Measurements from ENCODE around the gene OR1J2. TPM values are rescaled to one million over a fixed set of nuclear protein-coding genes. Genes with fewer than 3 reads are reported as not detected.

Gene OR1J2
- total RNA-seq = not detected
- polyA plus RNA-seq (ENCODE audit: insufficient read depth, low read depth, low replicate concordance) = not detected
- long read RNA-seq, donor 1 = 0 reads
- long read RNA-seq, donor 2 = 0 reads
- long read RNA-seq, donor 3 = 0 reads
- long read RNA-seq, donor 4 = 0 reads
- long read RNA-seq, donor 5 = 0 reads
- long read RNA-seq, donor 6 = 0 reads
- long read RNA-seq, donor 7 = 0 reads
- long read RNA-seq, donor 8 = 0 reads
- long read RNA-seq, donor 9 = 0 reads
- long read RNA-seq, donor 10 = 0 reads

- Histone ChIP-seq H3K9me3 (ENCODE audit: control insufficient read depth in 2 of 3, insufficient read depth in 1 of 3, low read length in 3 of 3) (no peaks in the 10 kb centered on the region), H3K27me3 (ENCODE audit: control insufficient read depth, insufficient read depth, low read length) (no peaks in the 10 kb centered on the region), H3K36me3 (ENCODE audit: control insufficient read depth in 2 of 3, insufficient read depth in 3 of 3, low read length in 3 of 3) (no peaks in the 10 kb centered on the region), H3K9ac (ENCODE audit: low read length in 3 of 3) (no peak within 1 kb of the TSS), H3K4me1 (ENCODE audit: control insufficient read depth in 2 of 3, insufficient read depth in 2 of 3, low read depth in 1 of 3, low read length in 3 of 3) (no peaks in the 10 kb centered on the region), H3K27ac (ENCODE audit: low read depth in 2 of 2, low read length in 2 of 2) (no peak within 1 kb of the TSS), H3K4me3 (ENCODE audit: low read length in 3 of 3) (no peak within 1 kb of the TSS)
- intact Hi-C loops (cut with DNase I) = no loop called here
- no peak for DNase-seq
- no peak for FAIRE-seq
- TF ChIP-seq, protein P1, sequence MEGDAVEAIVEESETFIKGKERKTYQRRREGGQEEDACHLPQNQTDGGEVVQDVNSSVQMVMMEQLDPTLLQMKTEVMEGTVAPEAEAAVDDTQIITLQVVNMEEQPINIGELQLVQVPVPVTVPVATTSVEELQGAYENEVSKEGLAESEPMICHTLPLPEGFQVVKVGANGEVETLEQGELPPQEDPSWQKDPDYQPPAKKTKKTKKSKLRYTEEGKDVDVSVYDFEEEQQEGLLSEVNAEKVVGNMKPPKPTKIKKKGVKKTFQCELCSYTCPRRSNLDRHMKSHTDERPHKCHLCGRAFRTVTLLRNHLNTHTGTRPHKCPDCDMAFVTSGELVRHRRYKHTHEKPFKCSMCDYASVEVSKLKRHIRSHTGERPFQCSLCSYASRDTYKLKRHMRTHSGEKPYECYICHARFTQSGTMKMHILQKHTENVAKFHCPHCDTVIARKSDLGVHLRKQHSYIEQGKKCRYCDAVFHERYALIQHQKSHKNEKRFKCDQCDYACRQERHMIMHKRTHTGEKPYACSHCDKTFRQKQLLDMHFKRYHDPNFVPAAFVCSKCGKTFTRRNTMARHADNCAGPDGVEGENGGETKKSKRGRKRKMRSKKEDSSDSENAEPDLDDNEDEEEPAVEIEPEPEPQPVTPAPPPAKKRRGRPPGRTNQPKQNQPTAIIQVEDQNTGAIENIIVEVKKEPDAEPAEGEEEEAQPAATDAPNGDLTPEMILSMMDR (IDR thresholded peaks at IDR 0.05; ENCODE audit: borderline replicate concordance, extremely low read depth, insufficient read depth) = no peak
These were observed at the start of gene OR1J2 for GRCh38 chr9:122510502-122510901. TSS of gene OR1J2 (plus strand) at chr9:122510802. CDS start at chr9:122510802, 0 bp downstream.

- intact Hi-C loops (cut with DNase I) = loop anchor here (10.0 kb wide), 1 partner anchor 341 kb away; the partner anchor contains the start of gene OR1K1
- DNase-seq (no peak), FAIRE-seq (no peak)
- Histone ChIP-seq H3K27me3 (ENCODE audit: control insufficient read depth, insufficient read depth, low read length) (no peaks in the 10 kb centered on the region), H3K4me3 (ENCODE audit: low read length in 3 of 3) (peak overlapping the region in 2 of 3 donors; percentile 66 to 80), H3K27ac (ENCODE audit: low read depth in 2 of 2, low read length in 2 of 2) (no peak overlapping the region), H3K36me3 (ENCODE audit: control insufficient read depth in 2 of 3, insufficient read depth in 3 of 3, low read length in 3 of 3) (no peaks in the 10 kb centered on the region), H3K4me1 (ENCODE audit: control insufficient read depth in 2 of 3, insufficient read depth in 2 of 3, low read depth in 1 of 3, low read length in 3 of 3) (peaks cover 0 to 3% (median 0%) of the 10 kb centered on the region in 3 donors), H3K9ac (ENCODE audit: low read length in 3 of 3) (peak overlapping the region in 2 of 3 donors; percentile 1 to 21), H3K9me3 (ENCODE audit: control insufficient read depth in 2 of 3, insufficient read depth in 1 of 3, low read length in 3 of 3) (no peaks in the 10 kb centered on the region)
- TF ChIP-seq, protein P1 (IDR thresholded peaks at IDR 0.05; ENCODE audit: borderline replicate concordance, extremely low read depth, insufficient read depth) = peak; percentile 18
These were observed 46.6 kb upstream of the OR1J2 start for GRCh38 chr9:122463828-122464632.

DNA sequence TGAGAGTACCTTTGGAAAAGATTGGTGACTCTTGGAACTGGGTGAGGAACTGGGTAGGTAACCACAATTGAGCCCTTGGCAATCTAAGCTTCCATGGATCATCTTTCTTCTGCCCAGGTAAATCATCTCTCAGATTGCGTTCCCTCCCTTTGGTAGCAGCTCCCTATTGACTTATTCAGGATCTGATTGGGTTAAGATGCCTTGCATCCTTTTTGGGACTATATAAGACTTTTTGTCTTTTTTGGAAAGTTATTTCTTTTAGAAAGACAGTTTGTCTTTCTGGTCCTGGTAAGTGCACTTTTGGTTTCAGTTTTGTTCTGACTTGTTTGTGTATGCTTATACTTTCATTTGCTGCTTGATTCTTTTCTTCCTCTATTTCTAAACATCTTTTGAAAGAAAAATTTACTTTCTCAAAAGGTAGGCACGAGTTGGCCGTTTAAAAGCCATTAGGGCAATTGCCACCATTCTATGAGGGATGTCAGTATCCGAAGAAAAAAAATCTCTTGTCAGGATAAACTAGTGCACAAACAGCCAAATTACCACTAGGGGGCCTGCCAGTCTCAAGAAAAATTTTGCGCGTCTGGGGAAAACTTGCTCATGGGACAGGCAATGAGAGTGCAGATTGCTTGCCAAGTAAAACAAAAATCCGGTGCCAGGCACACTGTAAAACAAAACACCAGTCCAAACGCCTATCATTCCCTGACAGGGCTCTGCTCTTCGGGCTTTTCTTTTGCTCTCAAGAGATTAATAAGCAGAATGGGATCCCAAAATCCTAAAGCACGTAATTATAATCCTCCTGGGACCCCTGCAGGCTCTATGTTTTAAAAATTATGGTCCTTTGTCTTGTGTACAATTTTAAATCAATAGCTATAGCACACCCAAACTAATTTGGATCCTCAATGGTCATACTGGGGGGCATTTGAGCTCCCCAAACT is 45.7 kb upstream of the OR1J2 start:
- peak in 4 of 5 donors; percentile 57 to 89 (median 80) for DNase-seq
- no peaks in the 10 kb centered on the region for H3K9me3 ChIP-seq (ENCODE audit: control insufficient read depth in 2 of 3, insufficient read depth in 1 of 3, low read length in 3 of 3)
- peaks cover 0 to 3% (median 0%) of the 10 kb centered on the region in 3 donors for H3K4me1 ChIP-seq (ENCODE audit: control insufficient read depth in 2 of 3, insufficient read depth in 2 of 3, low read depth in 1 of 3, low read length in 3 of 3)
- H3K9ac ChIP-seq (ENCODE audit: low read length in 3 of 3) = peak overlapping the region in 2 of 3 donors; percentile 1 to 21
- no peak overlapping the region for H3K27ac ChIP-seq (ENCODE audit: low read depth in 2 of 2, low read length in 2 of 2)
- peak overlapping the region; percentile 32 to 80 (median 66) for H3K4me3 ChIP-seq (ENCODE audit: low read length in 3 of 3)
- intact Hi-C loops (cut with DNase I) = loop anchor here (10.0 kb wide), 1 partner anchor 340 kb away; the partner anchor contains the start of gene OR1K1
- FAIRE-seq = peak; percentile 82
- TF ChIP-seq, protein P1 (IDR thresholded peaks at IDR 0.05; ENCODE audit: borderline replicate concordance, extremely low read depth, insufficient read depth) = peak; percentile 86
- H3K36me3 ChIP-seq (ENCODE audit: control insufficient read depth in 2 of 3, insufficient read depth in 3 of 3, low read length in 3 of 3) = no peaks in the 10 kb centered on the region
- no peaks in the 10 kb centered on the region for H3K27me3 ChIP-seq (ENCODE audit: control insufficient read depth, insufficient read depth, low read length)
